T-cell (primary cell): Measurements from ENCODE around the gene ZDHHC24. TPM values are rescaled to one million over a fixed set of nuclear protein-coding genes. Genes with fewer than 3 reads are reported as not detected.

ENCODE experiments used
- ATAC-seq, 4 experiments: fragments of 200-7000 bp in 3 of 4; fragments of 150-1000 bp in 1 of 4; cut with Tn5 transposase; replicated peaks in 1 of 4; 1 replicate in 3 of 4; 2 replicates in 1 of 4; pipeline ENCODE4 v1.10.0; 2021; ENCODE audit warnings: moderate library complexity in 3 of 4, mild to moderate bottlenecking in 2 of 4, moderate number of reproducible peaks in 1 of 4
- CTCF ChIA-PET, 2 donors: fragments of 300-600 bp; sonication (Branson Sonifier 250); formaldehyde crosslinking; loops; one replicate each; lab custom pipeline; 2022; ENCODE audit warnings: antibody characterized with exemption in 2 of 2; lab: Charles Lee
- POLR2A ChIA-PET, 2 donors: fragments of 300-600 bp; sonication (Branson Sonifier 250); formaldehyde crosslinking; loops; one replicate each; lab custom pipeline; 2022; ENCODE audit warnings: antibody characterized with exemption in 2 of 2; lab: Charles Lee
- DNase-seq, 35 experiments: peaks; one replicate each; pipeline versions ENCODE4 v3.0.0 to v3.0.0-alpha.2; 2013 to 2023
- H3K27ac ChIP-seq: one replicate; pipeline ENCODE4 v1.5.1; 2013; ENCODE audit warnings: low read length
- H3K27me3 ChIP-seq, 2 experiments: replicated peaks in 1 of 2; 1 replicate in 1 of 2; 2 replicates in 1 of 2; pipeline versions ENCODE4 v1.6.1 to v1.7.0; 2013; ENCODE audit warnings: low read length in 1 of 2, mixed read lengths in 1 of 2; ENCODE audit not compliant: control insufficient read depth in 2 of 2, insufficient read depth in 2 of 2; ENCODE audit errors: extremely low read depth in 1 of 2
- H3K36me3 ChIP-seq, 2 donors: 1 replicate in 1 of 2; 2 replicates in 1 of 2; pipeline versions ENCODE4 v1.6.1 to v1.7.0; 2013; ENCODE audit warnings: low read length in 1 of 2; ENCODE audit not compliant: control insufficient read depth in 2 of 2, insufficient read depth in 1 of 2; ENCODE audit errors: extremely low read depth in 1 of 2
- H3K4me1 ChIP-seq, 2 experiments: 1 replicate in 1 of 2; 2 replicates in 1 of 2; pipeline versions ENCODE4 v1.6.1 to v1.7.0; 2013; ENCODE audit warnings: low read length in 2 of 2, mixed read lengths in 1 of 2; ENCODE audit not compliant: insufficient read depth in 2 of 2, control insufficient read depth in 1 of 2; ENCODE audit errors: extremely low read depth in 1 of 2
- H3K4me3 ChIP-seq, 2 donors: 1 replicate in 1 of 2; 2 replicates in 1 of 2; pipeline versions ENCODE4 v1.5.1 to v1.7.0; 2013; ENCODE audit warnings: mild to moderate bottlenecking in 2 of 2, low read length in 1 of 2, moderate library complexity in 1 of 2; ENCODE audit not compliant: control insufficient read depth in 1 of 2; ENCODE audit errors: extremely low read depth in 1 of 2
- H3K9me3 ChIP-seq: 2 replicates; pipeline ENCODE4 v1.7.0; 2013
- H3K27ac Mint-ChIP-seq, 2 donors: one replicate each; pipeline ENCODE4 v1.8.0; 2020 to 2021; ENCODE audit warnings: mild to moderate bottlenecking in 2 of 2, mixed read lengths in 2 of 2
- H3K27me3 Mint-ChIP-seq, 2 donors: one replicate each; pipeline ENCODE4 v1.8.0; 2021 to 2022; ENCODE audit warnings: mixed read lengths in 2 of 2
- H3K36me3 Mint-ChIP-seq: one replicate; pipeline ENCODE4 v1.8.0; 2021; ENCODE audit warnings: mixed read lengths
- H3K4me1 Mint-ChIP-seq, 3 donors: one replicate each; pipeline ENCODE4 v1.8.0; 2020 to 2022; ENCODE audit warnings: mixed read lengths in 3 of 3, mild to moderate bottlenecking in 1 of 3
- H3K4me3 Mint-ChIP-seq, 3 donors: one replicate each; pipeline ENCODE4 v1.8.0; 2020 to 2022; ENCODE audit warnings: mild to moderate bottlenecking in 3 of 3, mixed read lengths in 3 of 3, moderate library complexity in 3 of 3
- H3K9me3 Mint-ChIP-seq, 3 donors: one replicate each; pipeline ENCODE4 v1.8.0; 2020 to 2022; ENCODE audit warnings: mixed read lengths in 3 of 3
- WGBS: methylation state at CpG from one replicate; pipeline ENCODE4 v1.1.5; 2013; ENCODE audit warnings: missing lambda C conversion rate; ENCODE audit not compliant: insufficient coverage; 5-methylcytosine and 5-hydroxymethylcytosine counted together
- total RNA-seq, 35 experiments: library from RNA in 6 of 35; stranded (reverse) in 6 of 35; fragments of 120-200 nt in 1 of 35; gene quantifications; one replicate each; pipeline versions ENCODE4 v1.2.1 to v1.2.4 and lab custom pipeline; 2013 to 2026

Gene ZDHHC24
- total RNA-seq, 5 donors from 2014 or later (not counting 1 experiment from before 2014, with no cell fraction given): 17.2 to 25.7 (median 23.5) TPM

DNA sequence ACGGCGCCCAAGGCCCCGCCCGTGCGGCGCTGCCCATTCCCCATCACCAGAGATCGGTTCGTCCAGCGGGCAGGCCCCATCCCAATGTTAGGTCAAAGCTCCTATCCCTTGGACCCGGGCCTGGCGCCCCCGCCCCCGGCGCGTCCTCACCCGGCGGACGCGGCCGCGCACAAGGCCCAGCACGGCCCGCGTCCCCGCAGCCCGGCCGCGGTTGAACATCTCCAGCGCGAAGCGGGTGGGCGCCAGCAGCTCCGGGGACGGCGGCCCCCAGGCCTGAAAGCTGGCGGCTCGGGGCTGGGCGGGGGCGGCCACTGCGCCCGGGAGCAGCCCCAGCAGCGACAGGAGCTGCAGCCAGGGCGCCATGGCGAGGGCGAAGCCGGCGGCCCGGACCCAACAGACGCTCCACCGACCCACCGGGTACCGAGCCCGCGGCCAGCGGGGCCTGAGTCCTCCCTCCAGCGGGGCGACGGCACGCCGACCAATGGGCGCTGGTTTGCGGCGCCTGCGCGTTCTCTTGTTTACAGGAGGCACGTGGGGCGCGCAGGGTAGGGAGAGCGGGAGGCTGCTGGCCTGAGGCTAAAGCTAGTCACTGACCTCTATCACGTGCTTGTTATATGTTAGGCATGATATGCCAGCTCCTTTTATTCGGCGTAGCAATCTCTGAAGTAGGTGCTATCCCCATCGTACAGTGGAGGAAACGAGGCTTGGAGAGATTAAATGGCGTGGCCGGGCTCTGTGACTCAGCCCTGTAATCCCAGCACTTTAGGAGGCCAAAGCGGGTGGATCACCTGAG lies 22.5 kb upstream of the ZDHHC24 start, which contains the start of gene CTSF:
Gene CTSF (minus strand): TSS at position 483 of the 793 bp plus-strand sequence. CDS start 120 bp downstream, at position 363.
- Histone ChIP-seq H3K4me1 (peaks cover 0 to 14% of the 10 kb centered on the region in 2 experiments), H3K27me3 (peaks cover 0 to 9% of the 10 kb centered on the region in 2 experiments), H3K4me3 (peak within 1 kb of the TSS; percentile 42 to 67), H3K36me3 (no peaks in the 10 kb centered on the region), H3K9me3 (no peaks in the 10 kb centered on the region), H3K27ac (no peak within 1 kb of the TSS)
- H3K4me1 Mint-ChIP-seq: peaks cover 11 to 16% (median 14%) of the 10 kb centered on the region in 3 donors
- H3K27ac Mint-ChIP-seq: peak within 1 kb of the TSS; percentile 82
- H3K36me3 Mint-ChIP-seq: peaks cover 4% of the 10 kb centered on the region
- H3K27me3 Mint-ChIP-seq: peaks cover 3 to 5% of the 10 kb centered on the region in 2 donors
- ATAC-seq (peak; percentile 89 to 99 (median 96)), DNase-seq (peak; percentile 22 to 81 (median 59))
- ChIA-PET POLR2A (interaction anchor here in 1 of 2 donors (0.5 kb wide), 1 partner anchor 12 kb away, joined by 4 read pairs; no protein-coding TSS in a partner anchor), CTCF (interaction anchor here in 1 of 2 donors (1.0 to 1.4 kb wide), 3 partner anchors 22 to 110 kb away, joined by 3 to 7 read pairs (median 4); partner anchors contain the start of genes ACTN3, CCDC87, CCS and RBM4B)
- WGBS: 8% methylated on average over 72 of the region's 77 CpGs
- H3K4me3 Mint-ChIP-seq: peak within 1 kb of the TSS; percentile 74 to 80 (median 77)
- no peaks in the 10 kb centered on the region for H3K9me3 Mint-ChIP-seq

DNA sequence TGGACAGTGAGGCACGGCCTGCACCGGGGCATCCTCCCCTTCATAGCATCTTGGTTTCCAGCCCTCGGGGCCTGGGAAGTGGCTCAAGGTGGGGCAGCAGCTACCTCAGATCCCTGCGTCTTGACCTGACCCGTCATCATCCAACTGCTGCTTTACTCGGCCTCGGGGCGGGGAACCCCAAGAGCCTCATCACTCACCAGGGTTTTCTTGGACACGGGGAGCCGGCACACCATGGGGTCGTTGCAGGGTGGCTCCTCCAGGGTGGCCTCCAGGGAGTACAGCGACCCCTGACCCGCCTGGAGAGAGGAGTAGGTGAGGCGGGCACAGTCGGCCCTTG lies 21.9 kb upstream of the ZDHHC24 start:
- Histone ChIP-seq H3K4me1 (peaks cover 0 to 14% of the 10 kb centered on the region in 2 experiments), H3K36me3 (no peaks in the 10 kb centered on the region), H3K27me3 (peaks cover 0 to 9% of the 10 kb centered on the region in 2 experiments), H3K9me3 (no peaks in the 10 kb centered on the region), H3K27ac (no peak overlapping the region), H3K4me3 (peak overlapping the region; percentile 35 to 67)
- DNase-seq (no peak), ATAC-seq (peak in 2 of 4 experiments; percentile 3 to 8)
- Mint-ChIP-seq H3K4me3 (peak overlapping the region; percentile 72 to 75 (median 74)), H3K27me3 (peaks cover 3 to 5% of the 10 kb centered on the region in 2 donors), H3K9me3 (no peaks in the 10 kb centered on the region), H3K27ac (no peak overlapping the region), H3K4me1 (peaks cover 11 to 16% (median 14%) of the 10 kb centered on the region in 3 donors), H3K36me3 (peaks cover 4% of the 10 kb centered on the region)
- POLR2A ChIA-PET: no interaction called here
- WGBS: 50% methylated on average over 7 of the region's 15 CpGs
- CTCF ChIA-PET: interaction anchor here (0.5 to 1.0 kb wide), 2 partner anchors 22 to 77 kb away, joined by 3 read pairs; partner anchors contain the start of genes ACTN3 (in 1 of the 2) and ZDHHC24 (in 1 of the 2)

DNA sequence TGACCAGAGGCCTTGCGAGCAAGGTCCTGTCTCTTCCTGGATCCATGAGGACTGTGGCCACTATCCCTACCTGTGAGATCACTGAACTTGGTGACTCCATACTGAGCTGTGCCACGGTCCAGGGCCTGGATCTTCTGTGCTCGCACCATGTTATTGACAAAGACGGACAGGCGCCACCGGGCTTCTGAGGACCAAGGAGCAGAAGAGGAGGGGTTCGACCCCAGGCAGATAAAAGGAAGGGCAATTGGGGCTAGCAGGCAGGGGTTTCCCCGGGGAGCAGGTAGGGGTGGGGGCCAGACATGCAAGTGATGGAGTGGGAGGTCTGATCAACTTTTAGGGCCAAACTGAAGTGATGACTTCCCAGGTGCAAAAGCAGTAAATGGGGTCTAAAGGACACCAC lies 20.4 kb upstream of the ZDHHC24 start:
- Histone ChIP-seq H3K9me3 (no peaks in the 10 kb centered on the region), H3K4me3 (no peak overlapping the region), H3K36me3 (no peaks in the 10 kb centered on the region), H3K27me3 (peaks cover 0 to 12% of the 10 kb centered on the region in 2 experiments), H3K4me1 (peaks cover 0 to 14% of the 10 kb centered on the region in 2 experiments), H3K27ac (no peak overlapping the region)
- ATAC-seq: no peak
- Mint-ChIP-seq H3K4me1 (peaks cover 11 to 16% (median 14%) of the 10 kb centered on the region in 3 donors), H3K36me3 (peaks cover 4% of the 10 kb centered on the region), H3K27ac (no peak overlapping the region), H3K4me3 (peak overlapping the region in 1 of 3 donors; percentile 74), H3K9me3 (no peaks in the 10 kb centered on the region), H3K27me3 (peaks cover 3 to 5% of the 10 kb centered on the region in 2 donors)
- ChIA-PET CTCF (no interaction called here), POLR2A (no interaction called here)
- WGBS: 94% methylated on average over 8 of the region's 8 CpGs
- no peak for DNase-seq

DNA sequence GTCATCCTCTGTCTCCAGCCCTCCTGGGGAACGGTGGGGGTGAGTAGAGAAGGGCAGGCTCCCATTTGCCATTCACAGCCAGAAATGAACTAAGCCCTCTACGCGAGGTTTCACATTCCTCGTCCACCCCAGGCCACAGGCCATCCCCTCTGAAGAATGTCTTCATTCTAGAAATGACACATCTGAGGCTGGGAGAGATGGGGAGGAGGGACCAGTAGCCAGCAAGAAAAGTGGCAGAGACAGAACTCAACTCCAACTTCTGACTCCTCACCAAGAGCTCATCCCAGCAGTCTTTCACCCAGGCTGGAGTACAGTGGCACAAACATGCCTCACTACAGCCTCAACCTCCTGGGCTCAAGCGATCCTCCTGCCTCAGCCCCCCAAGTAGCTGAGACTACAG lies 19.1 kb upstream of the ZDHHC24 start:
- CTCF ChIA-PET: no interaction called here
- Mint-ChIP-seq H3K27ac (no peak overlapping the region), H3K27me3 (peaks cover 0 to 5% of the 10 kb centered on the region in 2 donors), H3K36me3 (peaks cover 4% of the 10 kb centered on the region), H3K4me3 (no peak overlapping the region), H3K4me1 (peaks cover 11 to 16% (median 14%) of the 10 kb centered on the region in 3 donors), H3K9me3 (no peaks in the 10 kb centered on the region)
- H3K4me3 ChIP-seq: no peak overlapping the region
- POLR2A ChIA-PET: no interaction called here
- no peaks in the 10 kb centered on the region for H3K9me3 ChIP-seq
- no peak overlapping the region for H3K27ac ChIP-seq
- peaks cover 0 to 16% of the 10 kb centered on the region in 2 experiments for H3K27me3 ChIP-seq
- ATAC-seq (no peak), DNase-seq (no peak)
- H3K4me1 ChIP-seq: peaks cover 0 to 14% of the 10 kb centered on the region in 2 experiments
- H3K36me3 ChIP-seq: no peaks in the 10 kb centered on the region
- no CpG with 5 or more reads among the region's 5 CpGs for WGBS

DNA sequence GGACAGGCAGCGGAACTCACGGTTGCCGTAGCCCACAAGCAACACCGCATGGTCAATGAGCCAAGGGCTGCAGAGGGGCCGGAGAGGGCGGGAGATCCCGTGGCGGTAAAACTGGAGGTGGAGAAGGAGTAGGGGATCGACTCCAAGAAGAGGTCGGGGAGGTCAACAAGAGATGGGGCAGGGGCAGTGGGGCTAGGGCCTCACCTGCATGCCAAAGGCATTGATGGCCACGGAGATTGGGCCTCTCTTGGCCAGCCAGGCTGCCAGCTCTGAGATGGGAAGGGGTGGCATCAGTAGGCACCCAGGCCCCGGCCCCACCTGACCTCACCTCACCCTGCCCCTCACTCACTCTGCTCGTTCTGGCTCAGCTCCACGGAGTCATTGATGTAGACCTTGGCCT lies 18.7 kb upstream of the ZDHHC24 start:
- WGBS: 93% methylated on average over 10 of the region's 14 CpGs
- Mint-ChIP-seq H3K4me3 (peak overlapping the region in 1 of 3 donors; percentile 17), H3K36me3 (peaks cover 4% of the 10 kb centered on the region), H3K27ac (no peak overlapping the region), H3K4me1 (peaks cover 11 to 16% (median 14%) of the 10 kb centered on the region in 3 donors), H3K27me3 (peaks cover 0 to 5% of the 10 kb centered on the region in 2 donors), H3K9me3 (no peaks in the 10 kb centered on the region)
- Histone ChIP-seq H3K27ac (no peak overlapping the region), H3K9me3 (no peaks in the 10 kb centered on the region), H3K4me3 (no peak overlapping the region), H3K27me3 (peaks cover 0 to 19% of the 10 kb centered on the region in 2 experiments), H3K36me3 (no peaks in the 10 kb centered on the region), H3K4me1 (peaks cover 0 to 14% of the 10 kb centered on the region in 2 experiments)
- ATAC-seq (no peak), DNase-seq (no peak)
- ChIA-PET CTCF (interaction anchor here in 1 of 2 donors (0.5 kb wide), 1 partner anchor 95 kb away, joined by 4 read pairs; no protein-coding TSS in a partner anchor), POLR2A (no interaction called here)

DNA sequence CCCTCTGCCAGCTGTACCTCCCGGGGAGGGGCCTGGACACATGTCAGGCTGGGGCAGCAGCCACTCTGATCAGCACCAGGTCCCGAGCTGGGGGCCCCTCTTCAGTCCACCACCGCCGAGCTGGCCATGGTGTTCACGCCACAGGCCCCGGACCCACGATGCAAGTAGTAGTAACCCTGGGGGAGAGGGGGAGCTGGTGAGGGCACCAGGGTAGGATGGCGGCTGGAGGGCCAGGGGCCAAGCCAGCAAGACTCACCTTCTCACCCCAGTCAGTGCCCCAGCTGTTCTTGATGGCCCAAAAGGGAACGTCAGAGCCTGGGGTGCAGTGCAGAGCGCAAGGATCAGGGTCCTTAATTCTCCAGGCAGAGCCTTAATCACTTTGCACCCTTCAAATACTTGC lies 18.0 kb upstream of the ZDHHC24 start:
- Mint-ChIP-seq H3K9me3 (no peaks in the 10 kb centered on the region), H3K4me1 (peaks cover 12 to 21% (median 17%) of the 10 kb centered on the region in 3 donors), H3K4me3 (no peak overlapping the region), H3K27ac (no peak overlapping the region), H3K27me3 (peaks cover 0 to 6% of the 10 kb centered on the region in 2 donors), H3K36me3 (peaks cover 4% of the 10 kb centered on the region)
- ATAC-seq (no peak), DNase-seq (no peak)
- WGBS: 86% methylated on average over 4 of the region's 10 CpGs
- Histone ChIP-seq H3K4me1 (peaks cover 0 to 16% of the 10 kb centered on the region in 2 experiments), H3K27me3 (peaks cover 0 to 26% of the 10 kb centered on the region in 2 experiments), H3K9me3 (no peaks in the 10 kb centered on the region), H3K27ac (no peak overlapping the region), H3K4me3 (no peak overlapping the region), H3K36me3 (no peaks in the 10 kb centered on the region)
- CTCF ChIA-PET: no interaction called here
- POLR2A ChIA-PET: no interaction called here
